Immature natural killer cell (primary cell): Measurements from ENCODE around the gene FANCE. TPM values are rescaled to one million over a fixed set of nuclear protein-coding genes. Genes with fewer than 3 reads are reported as not detected.

Experiments used
- DNase-seq, 3 donors: peaks; one replicate each; pipeline ENCODE4 v3.0.0; 2022; ENCODE audit warnings: mixed read lengths in 1 of 3
- H3K27ac Mint-ChIP-seq, 6 donors: one replicate each; pipeline ENCODE4 v1.8.0; 2020; ENCODE audit warnings: mixed read lengths in 6 of 6, mild to moderate bottlenecking in 5 of 6, inconsistent platforms in 4 of 6, moderate library complexity in 3 of 6
- H3K27me3 Mint-ChIP-seq, 3 donors: one replicate each; pipeline ENCODE4 v1.8.0; 2020 to 2021; ENCODE audit warnings: low read depth in 3 of 3, mild to moderate bottlenecking in 3 of 3, mixed read lengths in 3 of 3, moderate library complexity in 3 of 3, inconsistent platforms in 1 of 3
- H3K36me3 Mint-ChIP-seq, 3 donors: one replicate each; pipeline ENCODE4 v1.8.0; 2020; ENCODE audit warnings: mixed read lengths in 3 of 3, inconsistent platforms in 2 of 3, mild to moderate bottlenecking in 2 of 3
- H3K4me1 Mint-ChIP-seq, 2 donors: one replicate each; pipeline ENCODE4 v1.8.0; 2020; ENCODE audit warnings: inconsistent platforms in 2 of 2, mild to moderate bottlenecking in 2 of 2, mixed read lengths in 2 of 2, moderate library complexity in 1 of 2
- H3K4me3 Mint-ChIP-seq, 5 donors: one replicate each; pipeline ENCODE4 v1.8.0; 2020; ENCODE audit warnings: mild to moderate bottlenecking in 5 of 5, mixed read lengths in 5 of 5, inconsistent platforms in 3 of 5, moderate library complexity in 3 of 5
- H3K9me3 Mint-ChIP-seq, 6 donors: one replicate each; pipeline ENCODE4 v1.8.0; 2020; ENCODE audit warnings: mild to moderate bottlenecking in 6 of 6, mixed read lengths in 6 of 6, inconsistent platforms in 4 of 6, moderate library complexity in 3 of 6
- polyA plus RNA-seq, 3 donors: library from polyadenylated mRNA; unstranded; fragments of 300-500 nt; fragmentation: Illumina TruSeq; gene quantifications; one replicate each; pipeline ENCODE4 v1.2.3, GENCODE V29; 2021

The FANCE gene
- polyA plus RNA-seq, 3 donors from 2014 or later = 2.2 to 5.4 (median 3.1) TPM

DNA sequence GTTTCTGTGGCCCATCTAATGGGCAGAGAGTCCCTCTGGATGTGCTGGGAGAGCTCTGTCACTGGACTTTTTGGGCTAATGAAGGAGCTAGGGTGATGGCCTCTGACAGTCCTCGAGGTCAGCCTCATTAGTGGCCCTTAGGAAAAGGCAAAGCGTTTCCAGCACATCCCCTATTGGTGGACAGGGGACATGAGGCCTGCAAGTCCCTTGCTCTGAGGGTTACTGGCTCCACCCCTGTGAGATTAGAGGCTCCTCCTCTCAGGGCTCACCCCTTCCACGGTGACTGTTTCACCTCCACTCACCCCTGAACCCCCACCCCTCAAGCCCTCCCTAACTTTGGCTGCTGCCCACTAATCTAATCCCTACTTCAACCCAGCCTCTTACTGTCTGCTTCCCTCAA lies 12.8 kb upstream of the FANCE start:
- Mint-ChIP-seq H3K36me3 (no peaks in the 10 kb centered on the region), H3K4me3 (no peak overlapping the region), H3K27me3 (no peaks in the 10 kb centered on the region), H3K4me1 (no peaks in the 10 kb centered on the region), H3K27ac (no peak overlapping the region), H3K9me3 (no peaks in the 10 kb centered on the region)
- DNase-seq = no peak

DNA sequence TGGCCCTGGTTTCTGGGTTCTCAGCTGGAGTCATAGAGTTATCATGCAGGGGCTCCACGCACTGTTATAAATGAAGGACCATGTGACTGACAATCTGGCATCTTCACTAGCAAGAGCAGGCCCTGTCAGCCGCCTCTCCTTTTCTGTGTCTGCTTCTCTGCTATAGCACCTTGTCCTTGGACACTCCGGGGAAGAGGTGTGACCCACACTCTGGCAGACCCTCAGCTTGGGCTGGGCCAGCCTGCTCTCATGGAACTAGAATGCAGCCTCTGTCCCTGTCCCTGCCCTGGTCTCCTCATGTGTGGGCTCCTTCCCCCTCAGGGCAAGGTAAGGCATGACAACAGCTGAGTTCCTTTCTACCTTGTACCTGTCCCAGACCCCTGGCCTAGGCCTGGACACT lies 10.9 kb upstream of the FANCE start:
- H3K9me3 Mint-ChIP-seq = no peaks in the 10 kb centered on the region
- H3K36me3 Mint-ChIP-seq = no peaks in the 10 kb centered on the region
- peaks cover 0 to 2% (median 0%) of the 10 kb centered on the region in 3 donors for H3K27me3 Mint-ChIP-seq
- H3K4me1 Mint-ChIP-seq = peaks cover 0 to 5% of the 10 kb centered on the region in 2 donors
- H3K4me3 Mint-ChIP-seq = no peak overlapping the region
- no peak overlapping the region for H3K27ac Mint-ChIP-seq
- no peak for DNase-seq

DNA sequence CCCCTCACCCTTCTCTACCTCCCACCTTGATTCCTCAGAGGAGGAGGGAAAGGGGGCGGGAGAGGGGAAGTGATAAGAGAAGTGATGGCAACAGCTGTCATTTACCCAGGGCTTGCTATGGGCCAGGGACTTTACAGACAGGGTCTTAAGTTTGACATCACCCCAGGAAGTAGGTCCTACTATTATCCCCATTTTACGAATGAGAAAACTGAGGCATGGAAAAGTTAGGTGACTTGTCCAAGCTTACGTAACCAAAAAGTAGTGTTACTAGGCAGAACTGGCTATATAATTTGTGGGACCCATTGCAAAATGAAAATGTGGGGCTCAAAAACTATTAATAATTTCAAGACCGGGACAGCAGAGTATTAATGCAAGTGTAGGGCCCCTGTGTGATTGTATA lies 10.5 kb upstream of the FANCE start:
- Mint-ChIP-seq H3K4me1 (peaks cover 0 to 5% of the 10 kb centered on the region in 2 donors), H3K9me3 (no peaks in the 10 kb centered on the region), H3K27ac (no peak overlapping the region), H3K4me3 (no peak overlapping the region), H3K27me3 (peaks cover 0 to 2% (median 0%) of the 10 kb centered on the region in 3 donors), H3K36me3 (no peaks in the 10 kb centered on the region)
- no peak for DNase-seq

GRCh38 chr6:35442693-35443092 lies 9.4 kb upstream of the FANCE start:
- H3K36me3 Mint-ChIP-seq = no peaks in the 10 kb centered on the region
- H3K27me3 Mint-ChIP-seq = peaks cover 0 to 2% (median 0%) of the 10 kb centered on the region in 3 donors
- no peak for DNase-seq
- H3K27ac Mint-ChIP-seq = no peak overlapping the region
- H3K9me3 Mint-ChIP-seq = no peaks in the 10 kb centered on the region
- H3K4me3 Mint-ChIP-seq = no peak overlapping the region
- peaks cover 0 to 5% of the 10 kb centered on the region in 2 donors for H3K4me1 Mint-ChIP-seq

DNA sequence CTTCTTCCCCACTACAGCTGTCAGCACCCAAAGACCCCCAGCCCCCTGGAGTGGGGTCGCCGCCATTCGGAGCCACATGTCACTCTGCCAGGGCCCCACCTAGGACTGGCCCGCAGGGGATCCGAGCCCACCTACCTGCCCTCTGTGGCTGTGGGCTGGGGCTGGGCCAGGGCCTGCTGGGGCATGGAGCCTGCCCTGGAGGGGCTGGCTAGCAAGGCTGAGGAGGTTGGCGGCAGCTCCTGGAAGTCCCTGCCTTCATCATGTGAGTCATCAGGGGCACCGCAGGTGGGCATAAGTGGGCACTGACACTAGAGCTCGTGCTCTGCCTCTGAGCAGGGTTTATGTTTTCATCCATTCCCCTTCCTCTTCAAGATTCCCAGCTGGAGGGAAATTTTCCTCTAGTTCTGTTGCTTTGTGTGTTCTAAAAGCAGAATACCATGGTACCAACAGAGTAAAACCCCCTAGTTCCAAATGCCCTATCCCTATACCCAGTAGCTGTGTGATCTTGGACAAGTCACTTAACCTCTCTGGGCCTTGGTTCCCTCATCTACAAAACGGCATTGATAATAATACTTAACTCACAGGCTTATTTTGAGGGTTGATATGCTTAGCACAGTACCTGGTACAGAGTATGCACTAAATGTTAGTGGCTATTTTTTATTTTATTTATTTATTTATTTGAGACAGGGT lies 8.7 kb upstream of the FANCE start:
- peaks cover 0 to 5% of the 10 kb centered on the region in 2 donors for H3K4me1 Mint-ChIP-seq
- DNase-seq = no peak
- no peaks in the 10 kb centered on the region for H3K36me3 Mint-ChIP-seq
- H3K27me3 Mint-ChIP-seq = peaks cover 0 to 2% (median 0%) of the 10 kb centered on the region in 3 donors
- H3K27ac Mint-ChIP-seq = no peak overlapping the region
- no peaks in the 10 kb centered on the region for H3K9me3 Mint-ChIP-seq
- H3K4me3 Mint-ChIP-seq = no peak overlapping the region

- H3K36me3 Mint-ChIP-seq = no peaks in the 10 kb centered on the region
- peaks cover 0 to 2% (median 0%) of the 10 kb centered on the region in 3 donors for H3K27me3 Mint-ChIP-seq
- no peak overlapping the region for H3K4me3 Mint-ChIP-seq
- DNase-seq = no peak
- peaks cover 5 to 6% of the 10 kb centered on the region in 2 donors for H3K4me1 Mint-ChIP-seq
- no peak overlapping the region for H3K27ac Mint-ChIP-seq
- H3K9me3 Mint-ChIP-seq = no peaks in the 10 kb centered on the region
These were observed 6.4 kb upstream of the FANCE start for GRCh38 chr6:35445691-35446090.

- no peak overlapping the region for H3K4me3 Mint-ChIP-seq
- peaks cover 21 to 25% of the 10 kb centered on the region in 2 donors for H3K4me1 Mint-ChIP-seq
- H3K27me3 Mint-ChIP-seq = peaks cover 0 to 2% (median 0%) of the 10 kb centered on the region in 3 donors
- no peak for DNase-seq
- no peak overlapping the region for H3K27ac Mint-ChIP-seq
- no peaks in the 10 kb centered on the region for H3K9me3 Mint-ChIP-seq
- H3K36me3 Mint-ChIP-seq = no peaks in the 10 kb centered on the region
These were observed 3.9 kb upstream of the FANCE start for GRCh38 chr6:35448191-35448590.

DNA sequence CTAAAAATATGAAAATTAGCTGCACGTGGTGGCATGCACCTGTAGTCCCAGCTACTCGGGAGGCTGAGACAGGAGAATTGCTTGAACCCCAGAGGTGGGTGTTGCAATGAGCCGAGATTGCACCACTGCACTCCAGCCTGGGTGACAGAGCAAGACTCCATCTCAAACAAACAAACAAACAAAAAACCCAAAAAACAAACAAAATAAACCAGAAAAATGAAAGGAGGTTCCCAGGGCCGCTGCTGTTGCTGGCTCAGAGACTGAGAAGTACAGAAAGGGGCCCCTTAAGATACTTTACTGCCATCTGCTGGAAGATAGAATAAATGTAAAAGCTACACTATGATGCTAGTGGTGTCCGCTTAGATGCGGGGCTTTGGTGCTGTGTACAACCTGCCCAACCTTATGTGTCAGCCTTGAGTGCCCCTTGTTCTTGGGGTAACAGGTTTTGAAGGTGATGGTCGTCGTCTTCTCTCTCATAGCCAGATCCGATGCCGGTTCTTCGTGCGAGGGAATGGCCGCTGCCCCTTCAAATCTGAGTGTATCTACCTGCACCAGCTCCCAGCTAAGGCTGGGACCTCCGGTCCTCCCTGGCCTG lies 2.8 kb upstream of the FANCE start:
- Mint-ChIP-seq H3K27me3 (peaks cover 0 to 2% (median 0%) of the 10 kb centered on the region in 3 donors), H3K4me1 (peaks cover 22 to 28% of the 10 kb centered on the region in 2 donors), H3K9me3 (no peaks in the 10 kb centered on the region), H3K4me3 (peak overlapping the region in 1 of 5 donors; percentile 43), H3K36me3 (no peaks in the 10 kb centered on the region), H3K27ac (no peak overlapping the region)
- peak; percentile 66 to 75 (median 73) for DNase-seq

DNA sequence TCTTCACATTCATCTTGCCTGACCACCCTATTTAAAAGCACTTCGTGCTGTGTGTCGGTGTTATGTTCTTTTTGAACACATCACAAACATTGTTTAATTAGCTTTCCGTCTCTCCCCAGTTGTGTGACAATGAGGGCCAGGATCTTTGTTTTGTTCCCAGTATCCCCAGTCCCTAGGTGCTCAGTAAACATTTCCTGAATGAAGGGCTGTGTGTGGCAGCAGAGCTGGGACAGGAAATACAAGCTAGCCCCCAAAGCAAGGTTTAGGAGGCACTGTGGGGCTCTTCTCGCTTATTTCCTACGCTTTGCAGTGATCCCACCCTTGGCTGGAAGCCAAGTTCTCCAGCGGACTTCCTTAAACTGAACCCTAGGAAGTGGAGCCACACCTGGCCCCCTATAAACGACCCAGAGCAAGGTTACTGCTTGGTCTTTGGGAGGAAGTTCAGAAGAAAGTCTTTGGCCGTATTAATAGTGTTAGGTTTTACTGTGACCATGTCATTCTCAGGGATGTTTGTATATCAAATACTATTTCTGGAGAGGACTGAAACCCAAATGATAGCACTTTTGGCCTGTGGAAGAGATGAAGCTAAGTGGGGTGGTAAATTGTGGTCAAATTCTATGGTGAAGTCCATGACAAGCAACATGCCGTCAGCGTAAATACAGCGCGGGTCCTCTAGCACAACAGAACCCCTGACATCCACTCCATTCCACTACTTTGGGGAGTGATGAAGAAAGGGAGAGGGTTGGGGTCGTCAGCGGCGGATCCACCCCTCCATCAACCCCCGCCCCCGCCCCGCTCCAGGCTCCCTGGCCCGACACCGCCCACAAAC lies 570 bp upstream of the FANCE start:
- Mint-ChIP-seq H3K9me3 (no peaks in the 10 kb centered on the region), H3K36me3 (peaks cover 0 to 9% (median 5%) of the 10 kb centered on the region in 3 donors), H3K27me3 (no peaks in the 10 kb centered on the region), H3K4me3 (peak overlapping the region; percentile 66 to 89 (median 88)), H3K27ac (peak overlapping the region; percentile 48 to 89 (median 67)), H3K4me1 (peaks cover 19 to 28% of the 10 kb centered on the region in 2 donors)
- no peak for DNase-seq

GRCh38 chr6:35453236-35453635 lies 1.1 kb downstream of the FANCE start:
- Mint-ChIP-seq H3K27ac (peak overlapping the region; percentile 5 to 70 (median 50)), H3K27me3 (no peaks in the 10 kb centered on the region), H3K9me3 (no peaks in the 10 kb centered on the region), H3K4me3 (peak overlapping the region; percentile 59 to 88 (median 75)), H3K36me3 (peaks cover 5 to 15% (median 5%) of the 10 kb centered on the region in 3 donors), H3K4me1 (peaks cover 19 to 28% of the 10 kb centered on the region in 2 donors)
- DNase-seq = no peak

DNA sequence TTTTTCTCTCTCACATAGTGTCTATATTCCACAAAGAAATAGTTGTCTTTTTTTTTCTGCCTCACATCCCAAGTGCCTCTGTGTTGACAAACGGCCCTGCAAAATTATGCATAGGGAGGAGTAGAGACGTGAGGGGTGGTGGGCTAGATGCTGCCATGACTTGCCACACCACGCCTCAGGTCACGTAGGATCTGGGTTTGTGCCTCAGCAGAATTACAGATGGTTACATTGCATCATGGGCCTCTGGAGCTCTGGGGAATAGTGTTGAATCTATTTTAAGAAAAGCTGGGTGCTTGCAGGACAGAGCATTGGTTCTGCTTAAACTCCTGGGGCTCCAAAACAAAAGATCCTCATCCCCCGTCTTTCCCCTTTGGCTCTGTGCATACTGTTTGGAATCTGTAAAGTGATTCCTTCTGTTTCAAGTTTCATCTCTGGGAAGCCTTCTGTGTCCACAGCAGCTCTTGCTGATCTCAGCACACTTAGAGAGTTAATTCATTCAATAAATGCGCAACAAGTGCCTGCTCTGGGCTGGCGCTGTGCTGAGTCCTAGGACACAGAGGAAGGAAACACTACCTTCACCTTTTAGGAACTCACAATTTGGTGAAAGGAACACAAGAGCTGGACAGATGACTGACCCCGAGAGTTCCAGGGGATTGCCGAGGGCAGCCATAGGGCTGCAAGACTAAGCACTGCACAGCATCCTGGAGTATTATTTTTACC lies 2.4 kb downstream of the FANCE start:
- H3K36me3 Mint-ChIP-seq = peaks cover 5 to 23% (median 11%) of the 10 kb centered on the region in 3 donors
- H3K4me3 Mint-ChIP-seq = peak overlapping the region in 4 of 5 donors; percentile 27 to 61 (median 33)
- no peaks in the 10 kb centered on the region for H3K27me3 Mint-ChIP-seq
- H3K27ac Mint-ChIP-seq = no peak overlapping the region
- no peak for DNase-seq
- H3K9me3 Mint-ChIP-seq = no peaks in the 10 kb centered on the region
- peaks cover 19 to 24% of the 10 kb centered on the region in 2 donors for H3K4me1 Mint-ChIP-seq

DNA sequence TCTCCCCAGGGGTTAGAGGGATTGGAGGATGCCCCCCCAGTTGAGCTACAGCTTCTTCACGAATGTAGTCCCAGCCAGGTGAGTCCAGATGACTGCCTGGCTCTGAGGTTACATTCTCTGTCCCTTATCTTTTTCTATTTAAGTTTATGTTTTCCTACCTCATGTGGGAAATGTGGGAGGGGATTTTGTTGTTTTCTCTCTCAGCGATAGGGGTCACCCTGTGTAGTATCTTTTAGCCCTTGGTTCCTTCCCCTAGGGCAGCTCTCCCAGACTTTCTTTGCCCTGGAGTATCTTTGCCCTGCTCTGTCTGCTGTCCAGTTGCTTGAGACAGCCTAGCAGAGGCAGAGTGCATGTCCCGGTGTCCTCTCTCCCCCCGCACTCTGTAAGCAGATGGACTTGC lies 5.8 kb downstream of the FANCE start:
- Mint-ChIP-seq H3K36me3 (peaks cover 5 to 31% (median 15%) of the 10 kb centered on the region in 3 donors), H3K27ac (no peak overlapping the region), H3K9me3 (no peaks in the 10 kb centered on the region), H3K4me3 (no peak overlapping the region), H3K27me3 (no peaks in the 10 kb centered on the region), H3K4me1 (peaks cover 5 to 6% of the 10 kb centered on the region in 2 donors)
- no peak for DNase-seq

DNA sequence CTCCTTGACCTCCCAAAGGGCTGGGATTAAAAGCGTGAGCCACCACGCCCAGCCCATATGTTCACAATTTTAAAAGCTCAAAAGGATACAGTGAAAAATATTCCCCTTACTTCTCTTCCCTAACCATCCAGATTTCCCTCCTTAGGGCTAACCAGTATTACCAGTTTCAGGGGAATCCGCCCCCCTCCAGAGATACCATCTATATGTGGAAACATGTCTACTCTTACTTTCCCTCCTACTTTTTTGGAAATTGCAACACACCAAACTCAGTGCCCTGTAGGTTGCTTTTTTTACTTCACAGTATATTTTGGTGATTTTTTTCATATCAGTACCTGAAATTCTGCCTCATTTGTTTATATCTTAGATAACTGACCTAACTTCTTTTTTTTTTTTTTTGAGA lies 9.1 kb downstream of the FANCE start:
- DNase-seq = no peak
- no peaks in the 10 kb centered on the region for H3K27me3 Mint-ChIP-seq
- H3K36me3 Mint-ChIP-seq = peaks cover 3 to 22% (median 21%) of the 10 kb centered on the region in 3 donors
- H3K9me3 Mint-ChIP-seq = no peaks in the 10 kb centered on the region
- H3K4me1 Mint-ChIP-seq = no peaks in the 10 kb centered on the region
- H3K4me3 Mint-ChIP-seq = no peak overlapping the region
- H3K27ac Mint-ChIP-seq = no peak overlapping the region
